Measurements from ENCODE around the gene BEND4.

Gene BEND4

GRCh38 chr4:42088386-42088785, 64.1 kb downstream of the BEND4 start:
- H3K4me3 ChIP-seq (ENCODE audit: low read depth, low read length), result no peak overlapping the region
- DNase-seq (ENCODE audit: low read depth), result no peak
- TF ChIP-seq CTCF (IDR thresholded peaks at IDR 0.05; ENCODE audit: low read depth, low read length) (no peak), POLR2A (IDR thresholded peaks at IDR 0.05; ENCODE audit: extremely low read depth, insufficient read length) (no peak), MYC (IDR thresholded peaks at IDR 0.05; ENCODE audit: low read depth, low read length) (no peak), MAX (IDR thresholded peaks at IDR 0.05; ENCODE audit: low read depth, low read length) (no peak)

- TF ChIP-seq MYC (IDR thresholded peaks at IDR 0.05; ENCODE audit: low read depth, low read length) (no peak), POLR2A (IDR thresholded peaks at IDR 0.05; ENCODE audit: extremely low read depth, insufficient read length) (no peak), CTCF (IDR thresholded peaks at IDR 0.05; ENCODE audit: low read depth, low read length) (no peak), MAX (IDR thresholded peaks at IDR 0.05; ENCODE audit: low read depth, low read length) (no peak)
- no peak overlapping the region for H3K4me3 ChIP-seq (ENCODE audit: low read depth, low read length)
- no peak for DNase-seq (ENCODE audit: low read depth)
Measured at GRCh38 chr4:42083816-42084215, 68.6 kb downstream of the BEND4 start.

- no peak for TF ChIP-seq MYC (IDR thresholded peaks at IDR 0.05; ENCODE audit: low read depth, low read length)
- TF ChIP-seq CTCF (IDR thresholded peaks at IDR 0.05; ENCODE audit: low read depth, low read length), result no peak
- no peak for TF ChIP-seq POLR2A (IDR thresholded peaks at IDR 0.05; ENCODE audit: extremely low read depth, insufficient read length)
- DNase-seq (ENCODE audit: low read depth), result no peak
- H3K4me3 ChIP-seq (ENCODE audit: low read depth, low read length), result no peak overlapping the region
Measured at GRCh38 chr4:42080306-42080705, 72.1 kb downstream of the BEND4 start.

- no peak for DNase-seq (ENCODE audit: low read depth)
- no peak overlapping the region for H3K4me3 ChIP-seq (ENCODE audit: low read depth, low read length)
- TF ChIP-seq POLR2A (IDR thresholded peaks at IDR 0.05; ENCODE audit: extremely low read depth, insufficient read length), result no peak
- TF ChIP-seq MAX (IDR thresholded peaks at IDR 0.05; ENCODE audit: low read depth, low read length), result no peak
- TF ChIP-seq CTCF (IDR thresholded peaks at IDR 0.05; ENCODE audit: low read depth, low read length), result no peak
- TF ChIP-seq MYC (IDR thresholded peaks at IDR 0.05; ENCODE audit: low read depth, low read length), result no peak
Measured at GRCh38 chr4:42078184-42078801, 74.2 kb downstream of the BEND4 start.

GRCh38 chr4:42074294-42074693, 78.2 kb downstream of the BEND4 start:
- TF ChIP-seq MAX (IDR thresholded peaks at IDR 0.05; ENCODE audit: low read depth, low read length) (no peak), POLR2A (IDR thresholded peaks at IDR 0.05; ENCODE audit: extremely low read depth, insufficient read length) (no peak), MYC (IDR thresholded peaks at IDR 0.05; ENCODE audit: low read depth, low read length) (no peak), CTCF (IDR thresholded peaks at IDR 0.05; ENCODE audit: low read depth, low read length) (no peak)
- DNase-seq (ENCODE audit: low read depth), result no peak
- H3K4me3 ChIP-seq (ENCODE audit: low read depth, low read length), result no peak overlapping the region

GRCh38 chr4:42070463-42070862, 82.0 kb downstream of the BEND4 start:
- no peak overlapping the region for H3K4me3 ChIP-seq (ENCODE audit: low read depth, low read length)
- no peak for DNase-seq (ENCODE audit: low read depth)
- no peak for TF ChIP-seq CTCF (IDR thresholded peaks at IDR 0.05; ENCODE audit: low read depth, low read length)
- TF ChIP-seq MAX (IDR thresholded peaks at IDR 0.05; ENCODE audit: low read depth, low read length), result no peak
- TF ChIP-seq POLR2A (IDR thresholded peaks at IDR 0.05; ENCODE audit: extremely low read depth, insufficient read length), result no peak
- TF ChIP-seq MYC (IDR thresholded peaks at IDR 0.05; ENCODE audit: low read depth, low read length), result no peak

All from NB4 (cell line).